HepG2 (cell line): ENCODE results near the gene LARP1. TPM values are rescaled to one million over a fixed set of nuclear protein-coding genes. Genes with fewer than 3 reads are reported as not detected.
A peak's percentile ranks its signal among the peaks of the same experiment; 100 is the strongest.

Experiments
- DZIP1 ChIP-seq: sonication (generic); formaldehyde crosslinking; IDR thresholded peaks from 2 replicates; pipeline ENCODE4 v1.5.0; 2020; ENCODE audit warnings: mild to moderate bottlenecking, missing genetic modification reagents
- HIC2 ChIP-seq: sonication (generic); formaldehyde crosslinking; IDR thresholded peaks from 2 replicates; pipeline ENCODE4 v1.9.0; 2022; ENCODE audit warnings: low read depth, missing genetic modification reagents
- KDM6A ChIP-seq: IDR thresholded peaks from 2 replicates; pipeline ENCODE4 v1.6.1; 2016; ENCODE audit warnings: low read depth
- NCOA1 ChIP-seq: sonication (generic); formaldehyde crosslinking; IDR thresholded peaks from 2 replicates; pipeline ENCODE4 v1.9.0; 2021; ENCODE audit warnings: missing genetic modification reagents
- PBX3 ChIP-seq: sonication (generic); formaldehyde crosslinking; IDR thresholded peaks from 2 replicates; pipeline ENCODE4 v1.8.1; 2023; ENCODE audit warnings: missing genetic modification reagents, inconsistent platforms, borderline replicate concordance
- SNAPC4 ChIP-seq: sonication (generic); formaldehyde crosslinking; IDR thresholded peaks from 2 replicates; pipeline ENCODE4 v1.4.0; 2020; ENCODE audit warnings: mild to moderate bottlenecking, missing genetic modification reagents
- TBL1XR1 ChIP-seq: fragments of 150-350 bp; IDR thresholded peaks from 2 replicates; pipeline ENCODE4 v1.6.1; 2014; ENCODE audit warnings: borderline replicate concordance, low read length; ENCODE audit not compliant: partially characterized antibody
- TBP ChIP-seq: sonication (generic); formaldehyde crosslinking; IDR thresholded peaks from 2 replicates; pipeline ENCODE4 v1.5.0; 2020; ENCODE audit warnings: missing genetic modification reagents
- TCF7 ChIP-seq: sonication (generic); IDR thresholded peaks from 2 replicates; pipeline ENCODE4 v1.6.1; 2016; ENCODE audit warnings: antibody characterized with exemption, low read depth
- TEF ChIP-seq: sonication (generic); formaldehyde crosslinking; IDR thresholded peaks from 2 replicates; pipeline ENCODE4 v1.5.0; 2020; ENCODE audit warnings: missing genetic modification reagents
- ZBTB38 ChIP-seq: sonication (generic); formaldehyde crosslinking; IDR thresholded peaks from 2 replicates; pipeline ENCODE4 v1.5.1; 2020; ENCODE audit warnings: mild to moderate bottlenecking, missing genetic modification reagents
- ZNF138 ChIP-seq: sonication (generic); formaldehyde crosslinking; IDR thresholded peaks from 2 replicates; pipeline ENCODE4 v1.5.0; 2020; ENCODE audit warnings: mild to moderate bottlenecking, low read depth, missing genetic modification reagents
- ZNF383 ChIP-seq: sonication (generic); formaldehyde crosslinking; IDR thresholded peaks from 2 replicates; pipeline ENCODE4 v1.4.0; 2020; ENCODE audit warnings: missing genetic modification reagents, mild to moderate bottlenecking, borderline replicate concordance
- ZNF576 ChIP-seq: sonication (generic); formaldehyde crosslinking; IDR thresholded peaks from 2 replicates; pipeline ENCODE4 v1.4.0; 2020; ENCODE audit warnings: mild to moderate bottlenecking, missing genetic modification reagents
- ZNF674 ChIP-seq: sonication (generic); formaldehyde crosslinking; IDR thresholded peaks from 2 replicates; pipeline ENCODE4 v1.5.0; 2020; ENCODE audit warnings: low read depth, mild to moderate bottlenecking, missing genetic modification reagents
- polyA plus RNA-seq, 8 experiments: library from polyadenylated mRNA; depleted of rRNA in 3 of 8; stranded (reverse) in 7 of 8; unstranded in 1 of 8; fragments of >200 nt; fragmentation: Illumina TruSeq in 4 of 8; extraction: Trizol in 4 of 8; gene quantifications; 2 replicates each; pipeline versions ENCODE4 v1.2.1 to v1.2.3, GENCODE V29; 2011 to 2016; ENCODE audit warnings: low read depth in 4 of 8, missing spikeins in 1 of 8, mixed read lengths in 1 of 8; ENCODE audit not compliant: insufficient read depth in 1 of 8
- total RNA-seq, 5 experiments: library from RNA; depleted of rRNA; stranded (reverse); fragments of >200 nt; fragmentation: Illumina TruSeq; extraction: Trizol; gene quantifications; 2 replicates each; pipeline ENCODE4 v1.2.3, GENCODE V29; 2016; ENCODE audit warnings: low read depth in 1 of 5

LARP1 gene
- total and polyA plus RNA-seq, 2 of the 13 experiments (the other 11 are each of a cell fraction or from before 2014, with no cell fraction given), result 45.2 to 61.4 TPM

- TF ChIP-seq PBX3 (CRISPR knock-in tag) (no peak), ZNF138 (no peak), TEF (CRISPR knock-in tag) (no peak), NCOA1 (CRISPR knock-in tag) (no peak), HIC2 (CRISPR knock-in tag) (no peak), KDM6A (CRISPR knock-in tag) (no peak), TBL1XR1 (no peak), ZBTB38 (no peak), SNAPC4 (no peak), ZNF383 (CRISPR knock-in tag) (no peak), DZIP1 (0 out of 2 replicates have a peak, but pooled peaks have one; percentile 26), ZNF674 (CRISPR knock-in tag) (no peak), ZNF576 (CRISPR knock-in tag) (no peak), TCF7 (peak; percentile 66; the same call in 1 of the 2 replicates), TBP (CRISPR knock-in tag) (no peak)
These were observed 17.4 kb upstream of the LARP1 start (continued) for GRCh38 chr5:154737667-154738320.
